M059J (cell line): Measurements from ENCODE around the gene GIMAP5. TPM values are rescaled to one million over a fixed set of nuclear protein-coding genes. Genes with fewer than 3 reads are reported as not detected.
"Not testable (repeated sequence)": the region's sequence is repeated elsewhere in the genome, so short reads cannot be mapped to it uniquely, and the experiment has no call there.

ENCODE experiments used
- DNase-seq: peaks from one replicate; pipeline ENCODE4 v3.0.0-alpha.2; 2012; ENCODE audit warnings: low read depth
- total RNA-seq: library from RNA; depleted of rRNA; stranded (reverse); fragments of >200 nt; shearing (Covaris generic); gene quantifications from 2 replicates; pipeline ENCODE4 v1.2.3, GENCODE V29; 2014; rRNA removed

GIMAP5 gene
- total RNA-seq, 1 experiment from 2014 or later = not detected

- DNase-seq = not testable (repeated sequence)
Measured at GRCh38 chr7:150774131-150774530, 36.9 kb downstream of the GIMAP5 start.

GRCh38 chr7:150778014-150778737, 41.0 kb downstream of the GIMAP5 start:
- no peak for DNase-seq

GRCh38 chr7:150778738-150779301, 41.6 kb downstream of the GIMAP5 start:
- DNase-seq = peak; percentile 60

- no peak for DNase-seq
Measured at GRCh38 chr7:150780292-150780691, 43.1 kb downstream of the GIMAP5 start.

- DNase-seq = no peak
Measured at GRCh38 chr7:150781103-150781502, 43.9 kb downstream of the GIMAP5 start.

GRCh38 chr7:150781961-150782360, 44.7 kb downstream of the GIMAP5 start:
- DNase-seq = no peak

- no peak for DNase-seq
Measured at GRCh38 chr7:150784120-150784736, 47.0 kb downstream of the GIMAP5 start.

- DNase-seq = no peak
Measured at GRCh38 chr7:150784954-150785353, 47.7 kb downstream of the GIMAP5 start.

- DNase-seq = no peak
Measured at GRCh38 chr7:150787321-150788281, 50.4 kb downstream of the GIMAP5 start.

GRCh38 chr7:150788474-150789269, 51.5 kb downstream of the GIMAP5 start:
- DNase-seq = peak; percentile 10

GRCh38 chr7:150790416-150791075, 53.3 kb downstream of the GIMAP5 start:
- no peak for DNase-seq

- DNase-seq = no peak
Measured at GRCh38 chr7:150791304-150791703, 54.1 kb downstream of the GIMAP5 start.

- no peak for DNase-seq
Measured at GRCh38 chr7:150791746-150792452, 54.7 kb downstream of the GIMAP5 start.

Other genes with a start within 250 kb of the GIMAP5 start
- gene GIMAP7, start 222.5 kb upstream of the GIMAP5 start, total RNA-seq = not detected in 2 replicates
- gene GIMAP4, start 170.0 kb upstream of the GIMAP5 start, total RNA-seq = not detected in 2 replicates
- gene GIMAP6, start 105.0 kb upstream of the GIMAP5 start, total RNA-seq = 0.12 TPM in 1 of 2 replicates, not detected in the other
- 5.6 and 6.3 TPM in 2 replicates for gene GIMAP2, start 51.7 kb upstream of the GIMAP5 start, total RNA-seq
- gene GIMAP1, start 20.8 kb upstream of the GIMAP5 start, total RNA-seq = 0.07 TPM in 1 of 2 replicates, not detected in the other
- gene TMEM176B, start 62.9 kb downstream of the GIMAP5 start, total RNA-seq = not detected in 2 replicates
- gene TMEM176A, start 63.4 kb downstream of the GIMAP5 start, total RNA-seq = 0.34 TPM in 1 of 2 replicates, not detected in the other
- gene AOC1, start 115.1 kb downstream of the GIMAP5 start, total RNA-seq = 0.17 TPM in 1 of 2 replicates, not detected in the other
- 0.30 and 0.37 TPM in 2 replicates for gene KCNH2, start 240.9 kb downstream of the GIMAP5 start, total RNA-seq